Fibroblast of gingiva (primary cell): ENCODE measurements around the gene TXLNG.

Experiments used
- DNase-seq: peaks from one replicate; pipeline ENCODE4 v3.0.0-alpha.2; 2011; ENCODE audit warnings: low read depth

Gene TXLNG

GRCh38 chrX:16870862-16871815 is 84.9 kb downstream of the TXLNG start:
- peak; percentile 21 for DNase-seq

- no peak for DNase-seq
Measured at GRCh38 chrX:16873106-16873505, 86.8 kb downstream of the TXLNG start.

GRCh38 chrX:16874458-16875095 is 88.3 kb downstream of the TXLNG start:
- no peak for DNase-seq

GRCh38 chrX:16876696-16877095 is 90.4 kb downstream of the TXLNG start:
- DNase-seq: no peak

- DNase-seq: no peak
Measured at GRCh38 chrX:16882169-16882568, 95.9 kb downstream of the TXLNG start.

GRCh38 chrX:16882702-16883486 is 96.6 kb downstream of the TXLNG start:
- DNase-seq: peak; percentile 38

- DNase-seq: no peak
Measured at GRCh38 chrX:16883487-16883804, 97.2 kb downstream of the TXLNG start.

GRCh38 chrX:16885628-16886027 is 99.4 kb downstream of the TXLNG start:
- DNase-seq: no peak

- DNase-seq: peak; percentile 61
Measured at GRCh38 chrX:16892504-16893362, 106.5 kb downstream of the TXLNG start.
